ENCODE results near the gene RPUSD1. TPM values are rescaled to one million over a fixed set of nuclear protein-coding genes. Genes with fewer than 3 reads are reported as not detected.

Gene RPUSD1
- total and polyA plus RNA-seq, 2 donors (not counting 1 experiment from before 2014, with no cell fraction given) = 34.7 to 46.1 TPM

- no peaks in the 10 kb centered on the region for H3K79me2 ChIP-seq (ENCODE audit: control insufficient read depth, insufficient read depth, low read length)
- intact Hi-C loops (cut with micrococcal nuclease) = no loop called here
- ATAC-seq (ENCODE audit: low read depth) = no peak
- no peak overlapping the region for H3K27ac Mint-ChIP-seq
- no peak overlapping the region for H3K4me3 Mint-ChIP-seq
- H3K4me1 Mint-ChIP-seq = no peaks in the 10 kb centered on the region
- H4K20me1 ChIP-seq (ENCODE audit: control insufficient read depth, insufficient read depth, low read length, poor library complexity, severe bottlenecking) = no peaks in the 10 kb centered on the region
- no peaks in the 10 kb centered on the region for H3K9me3 Mint-ChIP-seq (ENCODE audit: insufficient read depth)
- ChIA-PET CTCF (no interaction called here), POLR2A (no interaction called here)
- no peak overlapping the region for H3K4me2 ChIP-seq (replicated peaks; ENCODE audit: low read depth, low read length, poor library complexity, severe bottlenecking)
- no peak for TF ChIP-seq EZH2 (IDR thresholded peaks at IDR 0.05; ENCODE audit: borderline replicate concordance, insufficient read depth, low read depth, low read length, poor library complexity, severe bottlenecking)
- no peak for TF ChIP-seq CTCF (IDR thresholded peaks at IDR 0.05)
- H3K9me3 ChIP-seq (ENCODE audit: control extremely low read depth in 1 of 3, control insufficient read depth in 2 of 3, insufficient read depth in 1 of 3, low read length in 2 of 3) = peaks cover 0 to 18% (median 13%) of the 10 kb centered on the region in 3 donors
- H3K27me3 ChIP-seq (replicated peaks in 1 of 4; ENCODE audit: control extremely low read depth in 1 of 4, control insufficient read depth in 3 of 4, insufficient read depth in 4 of 4, low read length in 3 of 4) = peaks cover 0 to 10% (median 0%) of the 10 kb centered on the region in 4 experiments
- H2AFZ ChIP-seq (ENCODE audit: insufficient read depth, low read depth, low read length, poor library complexity, severe bottlenecking) = no peak overlapping the region
- no peaks in the 10 kb centered on the region for H3K36me3 ChIP-seq (replicated peaks in 1 of 2; ENCODE audit: control extremely low read depth in 1 of 2, control insufficient read depth in 1 of 2, extremely low read depth in 1 of 2, insufficient read depth in 2 of 2, low read length in 1 of 2)
- H3K27ac ChIP-seq (ENCODE audit: low read length in 2 of 2) = no peak overlapping the region
- no peak for DNase-seq
- H3K4me1 ChIP-seq (ENCODE audit: control insufficient read depth in 2 of 2, insufficient read depth in 2 of 2, low read length in 2 of 2) = no peaks in the 10 kb centered on the region
- 72% methylated on average over 20 of the region's 27 CpGs for WGBS (ENCODE audit: insufficient coverage)
- H3K4me3 ChIP-seq (ENCODE audit: control extremely low read depth in 1 of 5, extremely low read depth in 1 of 5, insufficient read depth in 1 of 5, low read depth in 2 of 5, low read length in 4 of 5) = no peak overlapping the region
- H3K27me3 Mint-ChIP-seq = peaks cover 6% of the 10 kb centered on the region
- H3K9ac ChIP-seq (ENCODE audit: low read length) = no peak overlapping the region
These were observed 43.6 kb upstream of the RPUSD1 start for GRCh38 chr16:831571-832413.

- TF ChIP-seq EZH2 (IDR thresholded peaks at IDR 0.05; ENCODE audit: borderline replicate concordance, insufficient read depth, low read depth, low read length, poor library complexity, severe bottlenecking) (no peak), CTCF (IDR thresholded peaks at IDR 0.05) (no peak)
- H3K9me3 ChIP-seq (ENCODE audit: control extremely low read depth in 1 of 3, control insufficient read depth in 2 of 3, insufficient read depth in 1 of 3, low read length in 2 of 3) = peaks cover 0 to 10% (median 5%) of the 10 kb centered on the region in 3 donors
- H3K4me3 Mint-ChIP-seq = no peak overlapping the region
- intact Hi-C loops (cut with micrococcal nuclease) = no loop called here
- H3K27ac Mint-ChIP-seq = no peak overlapping the region
- DNase-seq (no peak), ATAC-seq (ENCODE audit: low read depth) (no peak)
- H3K36me3 ChIP-seq (replicated peaks in 1 of 2; ENCODE audit: control extremely low read depth in 1 of 2, control insufficient read depth in 1 of 2, extremely low read depth in 1 of 2, insufficient read depth in 2 of 2, low read length in 1 of 2) = no peaks in the 10 kb centered on the region
- no peak overlapping the region for H3K9ac ChIP-seq (ENCODE audit: low read length)
- H3K27me3 Mint-ChIP-seq = peaks cover 7% of the 10 kb centered on the region
- H3K27me3 ChIP-seq (replicated peaks in 1 of 4; ENCODE audit: control extremely low read depth in 1 of 4, control insufficient read depth in 3 of 4, insufficient read depth in 4 of 4, low read length in 3 of 4) = peaks cover 0 to 10% (median 0%) of the 10 kb centered on the region in 4 experiments
- H3K27ac ChIP-seq (ENCODE audit: low read length in 2 of 2) = no peak overlapping the region
- POLR2A ChIA-PET = no interaction called here
- no peaks in the 10 kb centered on the region for H3K4me1 ChIP-seq (ENCODE audit: control insufficient read depth in 2 of 2, insufficient read depth in 2 of 2, low read length in 2 of 2)
- H4K20me1 ChIP-seq (ENCODE audit: control insufficient read depth, insufficient read depth, low read length, poor library complexity, severe bottlenecking) = no peaks in the 10 kb centered on the region
- no peaks in the 10 kb centered on the region for H3K4me1 Mint-ChIP-seq
- CTCF ChIA-PET = no interaction called here
- WGBS (ENCODE audit: insufficient coverage) = 17% methylated on average over 23 of the region's 24 CpGs
- no peaks in the 10 kb centered on the region for H3K79me2 ChIP-seq (ENCODE audit: control insufficient read depth, insufficient read depth, low read length)
- no peak overlapping the region for H3K4me3 ChIP-seq (ENCODE audit: control extremely low read depth in 1 of 5, extremely low read depth in 1 of 5, insufficient read depth in 1 of 5, low read depth in 2 of 5, low read length in 4 of 5)
- H3K9me3 Mint-ChIP-seq (ENCODE audit: insufficient read depth) = no peaks in the 10 kb centered on the region
- no peak overlapping the region for H3K4me2 ChIP-seq (replicated peaks; ENCODE audit: low read depth, low read length, poor library complexity, severe bottlenecking)
- no peak overlapping the region for H2AFZ ChIP-seq (ENCODE audit: insufficient read depth, low read depth, low read length, poor library complexity, severe bottlenecking)
These were observed 42.8 kb upstream of the RPUSD1 start for GRCh38 chr16:830871-831570.
